GM23248 (cell line): ENCODE measurements around the gene KRT25.

Source experiments
- EZH2 ChIP-seq: fragments of 200-600 bp; sonication (generic); IDR thresholded peaks from 2 replicates; pipeline ENCODE4 v1.6.1; 2018; ENCODE audit warnings: antibody characterized with exemption, mild to moderate bottlenecking; ENCODE audit not compliant: insufficient read depth, poor library complexity, severe bottlenecking
- EZH2phosphoT487 ChIP-seq: fragments of 200-600 bp; sonication (generic); IDR thresholded peaks from 2 replicates; pipeline ENCODE4 v1.6.1; 2018; ENCODE audit warnings: antibody characterized with exemption, moderate library complexity, mild to moderate bottlenecking, low read depth; ENCODE audit not compliant: insufficient read depth

DNA sequence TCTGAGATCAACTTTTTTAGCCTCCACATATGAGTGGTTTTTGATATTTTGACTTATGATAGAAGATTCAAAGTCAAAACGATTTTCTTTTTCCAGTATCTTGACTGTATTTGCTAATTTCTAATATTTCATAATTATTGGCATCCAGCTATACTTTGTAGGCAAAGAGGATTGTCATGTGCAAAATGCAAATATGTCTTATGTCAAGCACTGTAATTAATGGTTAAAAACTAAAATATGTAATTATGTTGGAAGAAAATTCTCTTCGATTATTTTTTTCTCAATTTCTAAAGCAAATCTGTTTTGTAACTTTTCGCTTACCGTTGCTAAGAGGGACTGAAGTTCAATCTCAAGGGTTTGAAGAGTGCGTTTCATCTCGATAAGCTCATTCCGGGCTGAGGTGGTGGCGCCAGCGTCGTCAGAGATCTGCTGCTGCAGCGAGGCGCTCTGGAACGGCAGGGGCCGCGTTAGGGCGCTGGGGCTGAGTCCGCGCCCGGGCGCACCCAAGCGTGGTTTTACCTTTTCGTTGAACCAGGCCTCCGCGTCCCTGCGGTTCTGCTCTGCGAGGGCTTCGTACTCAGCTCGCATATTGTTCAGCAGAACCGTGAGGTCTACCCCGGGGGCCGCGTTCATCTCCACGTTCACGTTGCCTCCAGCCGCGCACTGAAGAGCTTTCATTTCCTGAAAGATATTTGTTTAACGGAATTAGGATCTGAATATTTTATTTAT, 24.2 kb upstream of the KRT25 start:
- TF ChIP-seq EZH2phosphoT487, result no peak
- TF ChIP-seq EZH2, result peak; percentile 75
